ENCODE results near the gene F2R. TPM values are rescaled to one million over a fixed set of nuclear protein-coding genes. Genes with fewer than 3 reads are reported as not detected.

Gene F2R
- total RNA-seq (100 to 1,000 TPM in 4 of 7 donors, 10 to 100 TPM in 3; 57.3 to 128 (median 111) TPM), polyA plus RNA-seq (1 to 10 TPM; 4.7 to 9.0 (median 7.0) TPM)
- long read RNA-seq, donor 1, transcript F2R-201 (2 exons, 3,821 nt) = major isoform, 96 of 97 reads
- long read RNA-seq, donor 1, partial matches to known transcripts = 0 of 97 reads
- long read RNA-seq, donor 1, other reads (novel, unspliced or antisense) = 0 of 97 reads
- long read RNA-seq, donor 2, transcript F2R-201 (2 exons, 3,821 nt) = major isoform, 63 of 64 reads
- long read RNA-seq, donor 2, partial matches to known transcripts = 0 of 64 reads
- long read RNA-seq, donor 2, other reads (novel, unspliced or antisense) = 0 of 64 reads

- TF ChIP-seq CTCF (IDR thresholded peaks at IDR 0.05 in 8 of 11, conservative IDR thresholded peaks at IDR 0.05 in 3 of 11) = peak in 10 of 11 experiments; percentile 5 to 80 (median 66)
- peak; percentile 48 to 76 (median 74) for TF ChIP-seq POLR2AphosphoS5 (IDR thresholded peaks at IDR 0.05)
- TF ChIP-seq POLR2A (IDR thresholded peaks at IDR 0.05) = no peak
- Histone ChIP-seq H3K27me3 (replicated peaks in 1 of 7) (peaks cover 0 to 35% (median 10%) of the 10 kb centered on the region in 7 donors), H3K4me1 (peaks cover 16 to 70% (median 51%) of the 10 kb centered on the region in 6 donors), H3K36me3 (no peaks in the 10 kb centered on the region), H3K9me3 (no peaks in the 10 kb centered on the region), H3K27ac (peak within 1 kb of the TSS; percentile 77 to 92 (median 89)), H3K4me3 (peak within 1 kb of the TSS; percentile 55 to 84 (median 72))
- DNase-seq = peak; percentile 92
- 0 to 1% (median 1%) methylated on average over 14 to 82 of the region's 82 CpGs for WGBS, 5 donors
- intact Hi-C loops (cut with DNase I; ENCODE audit: low total_unique reads) = loop anchor here (5.0 to 10.0 kb wide), 2 partner anchors 56 to 111 kb away; no protein-coding TSS in a partner anchor
These were observed at the start of gene F2R for GRCh38 chr5:76715736-76716455. TSS of gene F2R (plus strand) at chr5:76716126. CDS start at chr5:76716308, 182 bp downstream.

GRCh38 chr5:76667495-76667894 is 48.4 kb upstream of the F2R start:
- Histone ChIP-seq H3K4me3 (no peak overlapping the region), H3K9me3 (no peaks in the 10 kb centered on the region), H3K27ac (no peak overlapping the region), H3K4me1 (no peaks in the 10 kb centered on the region), H3K27me3 (replicated peaks in 1 of 7) (no peaks in the 10 kb centered on the region), H3K36me3 (peaks cover 0 to 93% (median 14%) of the 10 kb centered on the region in 6 donors)
- 75 to 85% (median 80%) methylated on average over 2 of the region's 2 CpGs for WGBS, 5 donors
- intact Hi-C loops (cut with DNase I; ENCODE audit: low total_unique reads) = no loop called here
- no peak for DNase-seq
- TF ChIP-seq POLR2A (IDR thresholded peaks at IDR 0.05) (no peak), CTCF (IDR thresholded peaks at IDR 0.05 in 8 of 11, conservative IDR thresholded peaks at IDR 0.05 in 3 of 11) (no peak), POLR2AphosphoS5 (IDR thresholded peaks at IDR 0.05) (no peak)

GRCh38 chr5:76669245-76669644 is 46.7 kb upstream of the F2R start:
- H3K9me3 ChIP-seq = no peaks in the 10 kb centered on the region
- no peak overlapping the region for H3K27ac ChIP-seq
- WGBS, 5 donors = 94 to 98% (median 96%) methylated on average over 5 of the region's 5 CpGs
- H3K4me3 ChIP-seq = no peak overlapping the region
- peaks cover 0 to 98% (median 15%) of the 10 kb centered on the region in 6 donors for H3K36me3 ChIP-seq
- no peak for DNase-seq
- H3K27me3 ChIP-seq (replicated peaks in 1 of 7) = no peaks in the 10 kb centered on the region
- TF ChIP-seq CTCF (IDR thresholded peaks at IDR 0.05 in 8 of 11, conservative IDR thresholded peaks at IDR 0.05 in 3 of 11) = no peak
- intact Hi-C loops (cut with DNase I; ENCODE audit: low total_unique reads) = no loop called here
- H3K4me1 ChIP-seq = no peaks in the 10 kb centered on the region

- H3K4me3 ChIP-seq = no peak overlapping the region
- TF ChIP-seq POLR2AphosphoS5 (IDR thresholded peaks at IDR 0.05) (no peak), CTCF (IDR thresholded peaks at IDR 0.05 in 8 of 11, conservative IDR thresholded peaks at IDR 0.05 in 3 of 11) (no peak), POLR2A (IDR thresholded peaks at IDR 0.05) (no peak)
- H3K9me3 ChIP-seq = no peaks in the 10 kb centered on the region
- 62 to 84% (median 72%) methylated on average over 3 of the region's 3 CpGs for WGBS, 5 donors
- no peak overlapping the region for H3K27ac ChIP-seq
- no peak for DNase-seq
- H3K27me3 ChIP-seq (replicated peaks in 1 of 7) = no peaks in the 10 kb centered on the region
- H3K36me3 ChIP-seq = peaks cover 0 to 98% (median 20%) of the 10 kb centered on the region in 6 donors
- no peaks in the 10 kb centered on the region for H3K4me1 ChIP-seq
- intact Hi-C loops (cut with DNase I; ENCODE audit: low total_unique reads) = no loop called here
These were observed 45.4 kb upstream of the F2R start for GRCh38 chr5:76670508-76670907.
